Breast epithelium (tissue), 3 donors: Measurements from ENCODE around the gene IKZF5.

ENCODE experiments used
- CTCF ChIP-seq, 3 donors: fragments of 450-650 bp; IDR thresholded peaks; one replicate each; pipeline ENCODE4 v1.5.1; 2016 to 2017; ENCODE audit warnings: antibody characterized with exemption in 3 of 3, mild to moderate bottlenecking in 3 of 3, moderate library complexity in 3 of 3
- POLR2A ChIP-seq: fragments of 450-650 bp; IDR thresholded peaks from one replicate; pipeline ENCODE4 v1.6.1; 2016; ENCODE audit warnings: antibody characterized with exemption, mild to moderate bottlenecking, moderate library complexity
- POLR2AphosphoS5 ChIP-seq, 3 donors: sonication (generic); formaldehyde crosslinking; IDR thresholded peaks; one replicate each; pipeline ENCODE4 v1.6.1; 2017; ENCODE audit warnings: antibody characterized with exemption in 3 of 3

- TF ChIP-seq CTCF (IDR thresholded peaks at IDR 0.05) (no peak), POLR2A (no peak), POLR2AphosphoS5 (IDR thresholded peaks at IDR 0.05) (no peak)
Measured at GRCh38 chr10:123038782-123039631, 30.4 kb upstream of the IKZF5 start.
